SK-MEL-5 (cell line): ENCODE measurements around the gene POU3F3. TPM values are rescaled to one million over a fixed set of nuclear protein-coding genes. Genes with fewer than 3 reads are reported as not detected.

Experiments used
- DNase-seq: peaks from one replicate; pipeline ENCODE4 v3.0.0-alpha.2; 2016; ENCODE audit warnings: low read depth, low spot score
- in situ Hi-C: cut with HindIII; loops from 2 replicates; pipeline ENCODE4 v1.10.0; 2016; ENCODE audit warnings: low sequenced_read_pairs, high pct_unique_total_duplicates, low pct_unique_long_range_greater_than_20kb
- total RNA-seq: library from RNA; depleted of rRNA; stranded (reverse); fragments of >200 nt; shearing (Covaris generic); gene quantifications from 2 replicates; pipeline ENCODE4 v1.2.3, GENCODE V29; 2014

Gene POU3F3
- total RNA-seq, 1 experiment from 2014 or later: 2.2 TPM

DNA sequence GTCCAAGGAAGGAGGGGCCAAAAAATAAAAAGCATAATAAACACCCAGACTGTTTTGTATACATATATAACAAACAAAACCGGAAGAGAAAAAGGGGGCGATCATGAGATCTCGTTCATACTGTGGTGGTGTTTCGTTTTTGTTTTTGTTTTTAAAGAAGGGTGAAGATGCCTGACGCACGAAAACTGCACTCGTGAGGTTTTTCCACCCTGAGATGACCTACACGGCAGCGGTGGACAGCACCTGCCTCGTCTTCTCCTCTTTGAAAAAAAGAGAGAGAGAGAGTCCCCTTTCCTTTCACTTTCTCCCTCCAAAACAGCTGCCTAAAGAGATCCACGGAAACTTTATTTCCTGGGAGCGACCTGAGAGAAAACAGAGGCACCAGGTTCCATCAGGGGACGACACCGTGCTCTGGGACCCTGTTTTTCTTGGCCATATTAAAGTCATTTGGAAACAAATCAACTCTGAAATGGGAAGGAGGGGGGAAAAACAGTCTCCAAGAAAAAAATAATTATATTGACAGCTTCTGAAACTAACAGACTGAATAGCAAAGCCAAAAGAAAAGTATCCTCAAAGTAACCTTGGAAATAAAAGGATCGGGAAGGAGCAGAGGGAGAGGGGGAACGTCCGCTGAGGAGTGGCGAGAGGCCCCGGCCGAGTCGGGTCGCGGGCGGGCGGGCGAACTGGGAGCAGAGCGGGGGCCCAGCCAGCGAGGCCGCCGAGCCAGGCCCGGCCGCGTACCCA is 3.5 kb downstream of the POU3F3 start:
- in situ Hi-C loops: no loop called here
- DNase-seq: no peak

DNA sequence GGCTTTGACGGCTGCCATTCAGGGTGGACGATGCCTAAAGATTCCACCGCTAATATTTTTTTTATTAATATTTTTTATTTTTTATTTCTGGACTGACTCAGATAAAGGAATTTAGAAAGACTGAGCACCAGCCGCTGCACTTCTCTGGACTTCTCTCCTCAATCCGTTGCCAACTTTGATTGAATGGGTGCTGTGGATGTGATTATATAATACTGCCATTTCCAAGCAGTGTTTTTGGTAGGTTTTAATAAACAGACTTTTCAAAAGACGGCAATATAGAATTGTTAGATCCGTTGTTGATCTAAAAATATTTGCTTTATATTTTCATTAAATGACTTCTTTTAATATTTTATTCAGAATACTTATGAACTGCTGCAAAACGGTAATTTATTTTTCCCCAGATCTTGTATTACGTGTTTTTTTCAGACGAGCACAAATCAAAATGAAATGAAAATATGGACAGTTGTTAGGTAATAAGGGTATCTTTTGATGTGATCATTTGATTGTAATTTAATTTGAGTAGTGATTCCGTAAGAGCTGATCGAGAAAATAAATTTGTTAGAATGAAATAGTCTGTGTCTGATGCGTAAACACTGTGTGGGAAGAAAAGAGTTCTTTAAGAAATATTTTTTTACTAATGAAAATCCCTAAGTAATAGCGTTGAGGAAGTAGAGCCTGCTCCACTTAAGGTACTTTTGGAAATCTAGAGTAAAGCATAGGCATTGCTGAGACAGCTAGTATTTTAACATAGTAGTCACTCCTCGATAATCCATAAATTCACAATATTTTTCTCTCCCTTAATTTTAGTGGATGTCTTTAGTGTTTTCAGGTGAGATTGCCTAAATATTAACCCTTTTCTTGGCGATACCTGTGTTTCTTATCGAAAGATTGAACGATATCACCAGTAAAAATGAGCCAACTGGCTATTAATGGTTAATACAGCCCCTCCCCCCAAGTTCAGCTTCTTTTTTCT is 4.4 kb downstream of the POU3F3 start:
- in situ Hi-C loops: no loop called here
- no peak for DNase-seq

GRCh38 chr2:104859291-104859765 is 5.4 kb downstream of the POU3F3 start:
- in situ Hi-C loops: no loop called here
- no peak for DNase-seq

- no peak for DNase-seq
- in situ Hi-C loops: no loop called here
Observed at GRCh38 chr2:104859766-104860450, 6.0 kb downstream of the POU3F3 start.

DNA sequence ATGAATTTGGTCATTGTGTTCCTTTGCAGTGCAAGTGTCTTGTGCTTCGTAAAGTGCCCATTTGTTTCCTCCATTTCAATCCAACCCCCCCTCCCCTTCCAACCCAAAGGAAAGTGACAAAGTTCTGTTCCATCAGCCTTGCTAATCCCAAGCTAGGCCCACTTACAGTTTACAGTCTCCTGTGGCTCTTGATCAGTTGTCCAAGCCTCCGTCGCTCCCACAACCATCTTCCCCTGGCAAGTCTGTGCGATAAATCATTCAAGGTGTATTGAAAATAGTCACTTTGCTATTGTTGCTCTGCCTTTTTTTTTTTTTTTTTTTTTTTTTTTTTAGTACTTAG is 6.5 kb downstream of the POU3F3 start:
- in situ Hi-C loops: no loop called here
- DNase-seq: peak; percentile 62

- no peak for DNase-seq
- in situ Hi-C loops: no loop called here
Observed at GRCh38 chr2:104861351-104862057, 7.6 kb downstream of the POU3F3 start.

DNA sequence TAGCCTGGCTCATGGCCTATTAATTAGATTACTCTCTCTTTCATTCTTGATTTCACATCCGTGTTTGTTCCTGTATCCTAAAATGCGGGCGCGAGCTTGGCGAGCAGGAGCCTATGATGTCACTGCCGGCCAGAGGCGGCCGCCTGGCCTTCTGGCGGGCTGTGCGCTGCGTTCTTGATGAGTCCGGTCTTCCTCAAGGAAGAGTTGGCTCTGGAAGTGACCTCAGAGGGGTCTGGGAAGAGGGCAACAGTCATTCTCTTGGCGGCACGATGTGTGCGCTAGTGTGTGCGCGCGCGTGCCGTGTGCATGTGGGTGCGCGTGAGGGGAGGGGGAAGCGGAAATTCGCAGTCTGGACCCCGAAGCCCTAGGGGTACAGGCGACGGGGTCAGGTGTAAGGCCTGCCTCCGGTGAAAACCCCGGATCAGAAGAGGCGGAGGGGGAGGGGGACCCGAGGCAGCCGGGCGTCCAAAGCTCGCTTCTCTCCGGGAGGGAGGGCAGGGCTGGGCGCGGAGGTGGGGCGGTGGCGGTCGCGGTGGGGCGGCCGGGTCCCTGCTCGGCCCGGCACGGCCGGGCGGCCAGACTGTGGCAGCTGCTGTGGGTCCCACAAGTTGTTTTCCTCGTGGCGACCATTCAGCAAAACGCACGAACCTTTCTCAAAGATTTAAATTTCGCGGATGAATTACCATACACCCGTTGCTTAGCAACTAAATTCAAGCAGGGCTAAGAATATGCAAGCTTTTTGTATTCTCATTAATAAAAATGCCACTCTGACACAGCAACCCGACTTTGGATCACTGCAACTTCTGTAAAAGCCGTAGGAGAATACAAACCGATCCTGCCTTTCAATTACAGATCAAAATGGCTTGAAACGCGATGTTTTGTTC is 8.4 kb downstream of the POU3F3 start:
- in situ Hi-C loops: no loop called here
- DNase-seq: no peak

GRCh38 chr2:104863146-104863467 is 9.2 kb downstream of the POU3F3 start:
- DNase-seq: no peak
- in situ Hi-C loops: no loop called here

- DNase-seq: no peak
- in situ Hi-C loops: no loop called here
Observed at GRCh38 chr2:104863468-104864279, 9.8 kb downstream of the POU3F3 start.

DNA sequence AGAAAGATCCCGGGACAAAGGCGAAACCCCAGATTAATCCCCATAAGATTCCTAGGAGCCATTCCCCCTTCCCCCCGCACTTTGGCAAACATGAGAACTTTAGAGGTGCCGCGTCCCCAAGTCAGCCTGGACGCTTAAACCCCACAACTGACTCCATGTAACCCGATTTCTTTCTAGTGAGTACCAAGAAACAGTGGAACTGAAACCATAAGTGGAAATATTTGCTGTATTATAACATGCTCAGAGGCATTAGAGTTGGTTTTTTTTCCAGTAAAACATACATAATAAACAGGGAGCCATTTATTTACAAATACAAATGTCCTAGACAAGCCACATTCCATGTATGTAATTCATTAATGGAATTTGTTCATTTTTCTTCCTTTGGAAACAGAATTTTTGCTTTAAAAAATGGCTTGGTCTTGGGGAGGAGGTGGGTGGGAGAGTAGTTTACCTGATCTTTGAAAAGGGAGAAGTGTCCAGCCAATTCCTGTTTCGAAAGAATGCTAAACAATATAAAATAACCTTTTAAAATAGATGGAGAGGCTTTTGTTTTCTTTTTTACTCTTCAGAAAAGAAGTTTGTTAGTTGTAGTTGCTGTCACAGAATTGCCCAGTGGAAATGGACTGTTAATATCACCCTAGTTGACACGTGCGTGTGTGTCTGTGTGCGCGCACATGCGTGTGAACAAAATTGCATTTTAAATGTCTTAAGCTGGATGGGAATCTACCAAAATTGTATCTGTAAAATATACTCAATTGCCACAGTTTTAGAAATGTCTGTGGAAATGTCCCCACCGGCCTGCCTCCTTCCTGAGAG is 10.6 kb downstream of the POU3F3 start:
- DNase-seq: no peak
- in situ Hi-C loops: no loop called here

- in situ Hi-C loops: no loop called here
- no peak for DNase-seq
Observed at GRCh38 chr2:104865096-104865470, 11.2 kb downstream of the POU3F3 start.

DNA sequence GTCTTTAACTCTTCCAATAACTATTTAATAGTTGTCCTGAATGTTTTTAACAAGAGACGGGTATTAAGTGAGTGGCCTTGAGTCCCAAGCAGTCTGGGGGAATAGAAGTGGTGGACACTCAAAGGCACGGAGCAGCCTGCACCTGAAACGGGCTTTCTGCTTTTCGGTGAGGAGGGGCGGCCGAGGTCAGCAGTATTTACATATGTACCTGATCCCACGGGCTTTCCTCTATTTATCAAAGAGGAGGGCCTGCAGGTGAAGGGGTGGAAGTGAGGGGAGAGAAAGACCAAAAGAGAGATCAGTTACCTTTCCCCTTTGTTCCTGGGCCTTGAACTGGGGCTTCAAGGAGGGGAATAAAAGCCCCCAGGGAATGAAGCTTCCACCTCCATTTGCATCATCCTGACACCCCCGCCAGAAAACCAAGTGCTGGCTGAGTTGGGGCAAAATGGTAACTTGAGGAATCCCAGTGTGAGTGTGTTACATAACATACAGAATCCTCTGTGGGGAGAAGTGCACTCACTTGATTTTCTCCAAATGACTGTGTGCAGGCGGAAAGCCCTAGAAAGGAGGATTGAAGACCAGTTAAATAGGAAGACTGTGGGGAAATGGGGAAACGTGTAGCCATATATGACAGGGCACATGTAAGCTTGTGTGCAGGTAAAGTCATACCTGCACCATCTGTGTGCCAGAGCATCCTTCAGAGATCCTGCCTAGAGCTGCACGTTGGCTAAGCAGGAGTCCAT is 12.4 kb downstream of the POU3F3 start:
- in situ Hi-C loops: no loop called here
- no peak for DNase-seq

DNA sequence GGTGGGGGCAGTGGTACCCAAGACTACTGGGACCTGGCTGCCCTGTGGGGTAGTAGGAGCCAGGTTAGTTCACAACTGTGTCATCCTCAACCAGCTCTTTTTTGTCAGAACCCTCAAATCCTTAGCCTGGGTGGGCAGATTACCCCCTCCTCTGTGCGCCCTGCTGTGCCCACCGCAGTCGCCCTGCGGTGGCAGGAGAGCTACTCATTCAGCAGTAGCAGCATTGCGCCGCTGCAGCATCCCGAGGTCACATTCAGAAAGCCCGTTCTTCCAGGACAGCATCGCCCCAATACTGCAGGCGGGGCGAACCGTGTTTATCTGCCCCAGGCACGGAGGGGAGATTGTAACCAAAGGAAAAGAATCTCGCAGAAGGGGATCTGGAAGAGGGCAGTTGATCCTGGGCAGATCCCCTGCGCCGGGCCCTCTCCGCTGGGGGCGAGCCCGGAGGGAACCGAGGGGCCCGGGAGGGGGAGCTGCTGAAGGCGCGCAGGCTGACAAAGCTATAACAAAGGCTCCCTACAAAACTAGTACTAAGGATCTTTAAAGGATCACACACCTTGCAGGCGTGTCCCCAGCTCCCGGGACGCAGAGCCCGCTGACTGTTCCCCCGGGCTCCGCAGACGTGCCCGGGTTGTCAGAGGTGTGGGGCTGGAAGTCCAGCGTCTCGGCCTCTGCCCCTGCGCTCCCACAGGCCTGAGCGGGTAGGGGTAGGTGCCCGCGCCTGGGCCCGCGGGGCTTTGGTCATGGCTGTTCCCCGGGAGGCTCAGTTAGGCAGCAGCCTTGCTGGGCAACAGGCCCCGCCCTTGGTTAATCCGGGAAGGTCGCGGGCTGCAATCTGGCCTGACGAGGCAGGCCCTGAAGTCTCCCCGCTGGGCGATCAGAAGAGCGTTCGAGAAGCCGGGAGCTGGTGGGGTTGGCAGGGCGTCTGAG is 13.2 kb downstream of the POU3F3 start:
- in situ Hi-C loops: no loop called here
- no peak for DNase-seq
